DMS 273 treated with DMSO at 0.1 percent for 48 hours (cell line): ENCODE results near the gene MAGEB6.
"Not testable (repeated sequence)": the region's sequence is repeated elsewhere in the genome, so short reads cannot be mapped to it uniquely, and the experiment has no call there.

Experiments used
- DNase-seq: peaks from one replicate; lab custom pipeline; 2025; lab: John Stamatoyannopoulos, UW

Gene MAGEB6, protein sequence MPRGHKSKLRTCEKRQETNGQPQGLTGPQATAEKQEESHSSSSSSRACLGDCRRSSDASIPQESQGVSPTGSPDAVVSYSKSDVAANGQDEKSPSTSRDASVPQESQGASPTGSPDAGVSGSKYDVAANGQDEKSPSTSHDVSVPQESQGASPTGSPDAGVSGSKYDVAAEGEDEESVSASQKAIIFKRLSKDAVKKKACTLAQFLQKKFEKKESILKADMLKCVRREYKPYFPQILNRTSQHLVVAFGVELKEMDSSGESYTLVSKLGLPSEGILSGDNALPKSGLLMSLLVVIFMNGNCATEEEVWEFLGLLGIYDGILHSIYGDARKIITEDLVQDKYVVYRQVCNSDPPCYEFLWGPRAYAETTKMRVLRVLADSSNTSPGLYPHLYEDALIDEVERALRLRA

DNA sequence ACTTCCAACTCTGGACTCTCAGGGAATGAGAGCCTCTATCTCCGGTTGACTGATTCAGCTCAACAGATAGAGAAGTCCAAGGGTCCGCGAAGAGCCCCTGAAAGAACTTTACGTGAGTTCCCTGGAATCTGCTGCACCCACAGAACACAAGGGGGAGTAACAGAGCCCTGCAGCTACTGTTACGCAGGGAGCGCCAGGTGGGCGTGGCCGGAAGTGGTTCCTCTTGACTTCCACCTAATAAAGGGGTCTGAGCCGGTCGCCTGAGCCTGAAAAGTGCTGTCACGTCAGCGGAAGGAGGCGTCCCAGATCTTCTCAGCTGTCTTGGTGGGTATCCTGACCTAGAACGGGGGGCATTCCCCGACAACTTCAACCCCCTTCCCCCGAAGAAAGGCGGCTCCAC, at the start of gene MAGEB6:
Gene MAGEB6 (plus strand): TSS at position 237 of the 400 bp plus-strand sequence. CDS start 1,407 bp downstream, outside the sequence.
- DNase-seq, result no peak

DNA sequence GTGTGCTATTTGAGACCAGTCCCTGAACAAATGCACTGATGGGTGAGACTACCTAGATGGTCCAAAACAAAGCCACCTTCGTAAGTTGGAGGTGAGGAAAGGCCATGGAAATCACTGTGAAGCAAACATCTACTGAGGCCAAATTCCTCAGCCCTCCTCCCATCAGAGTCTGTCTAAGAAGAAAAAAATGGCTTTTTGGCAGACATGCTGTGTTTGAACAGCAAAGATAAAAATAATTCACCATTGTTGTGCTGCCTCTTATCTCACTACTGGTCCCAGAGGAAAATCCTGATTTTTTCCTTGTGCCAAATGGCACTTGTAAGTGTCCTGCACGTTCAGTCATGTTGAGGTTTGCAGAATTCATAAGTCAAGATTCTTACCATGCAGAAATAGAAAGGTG, 46.2 kb upstream of the MAGEB6 start:
- no peak for DNase-seq

DNA sequence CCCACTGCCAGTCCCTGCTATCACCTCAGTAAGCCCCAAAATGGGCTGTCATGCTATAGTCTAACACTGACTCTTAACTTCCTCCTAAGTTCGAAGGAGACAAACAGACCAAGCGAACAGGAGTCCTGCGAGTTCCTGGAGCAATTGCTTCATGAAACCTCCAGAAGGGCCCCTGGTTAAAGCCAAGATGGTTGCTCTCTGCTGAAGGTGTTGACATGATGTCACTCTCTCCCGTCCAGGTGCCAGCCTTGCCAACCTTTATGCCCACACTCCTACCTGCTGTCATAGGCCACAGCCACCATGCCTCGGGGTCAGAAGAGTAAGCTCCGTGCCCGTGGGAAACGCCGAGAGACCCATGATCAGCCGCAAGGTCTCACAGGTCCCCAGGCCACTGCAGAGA, 31.9 kb upstream of the MAGEB6 start, which contains the start of gene MAGEB6B:
Gene MAGEB6B (plus strand): TSS at position 301 of the 400 bp plus-strand sequence. CDS start 0 bp downstream, at position 301.
- no peak for DNase-seq

DNA sequence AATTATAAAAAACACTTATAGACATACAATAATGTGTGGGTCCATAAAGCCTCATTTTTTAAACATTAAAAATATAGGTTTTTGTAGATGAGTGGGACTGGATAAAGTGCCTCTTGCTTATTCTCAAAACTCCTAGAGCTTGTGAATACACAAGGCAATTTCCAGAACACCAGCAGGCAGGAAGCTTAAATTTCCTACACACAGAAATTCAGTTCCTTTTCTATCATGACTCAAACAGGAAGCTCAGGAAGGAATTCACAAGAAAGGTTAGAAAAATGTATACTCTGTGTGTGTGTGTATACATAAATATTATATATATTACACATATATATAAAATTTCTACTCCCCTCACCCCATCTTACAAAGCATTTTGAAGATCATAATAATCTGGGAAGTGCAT, 11.3 kb downstream of the MAGEB6 start:
- no peak for DNase-seq

DNA sequence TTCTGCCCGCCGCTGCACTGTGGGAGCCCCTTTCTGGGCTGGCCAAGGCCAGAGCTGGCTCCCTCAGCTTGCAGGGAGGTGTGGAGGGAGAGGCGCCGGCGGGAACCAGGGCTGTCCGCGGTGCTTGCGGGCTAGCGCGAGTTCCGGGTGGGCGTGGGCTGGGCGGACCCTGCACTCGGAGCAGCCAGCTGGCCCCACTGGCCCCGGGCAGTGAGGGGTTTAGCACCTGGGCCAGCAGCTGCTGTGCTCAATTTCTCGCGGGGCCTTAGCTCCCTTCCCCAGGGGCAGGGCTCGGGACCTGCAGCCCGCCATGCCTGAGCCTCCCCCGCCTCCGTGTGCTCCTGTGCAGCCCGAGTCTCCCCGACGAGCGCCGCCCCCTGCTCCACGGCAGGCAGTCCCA, 12.5 kb downstream of the MAGEB6 start:
- DNase-seq, result not testable (repeated sequence)

DNA sequence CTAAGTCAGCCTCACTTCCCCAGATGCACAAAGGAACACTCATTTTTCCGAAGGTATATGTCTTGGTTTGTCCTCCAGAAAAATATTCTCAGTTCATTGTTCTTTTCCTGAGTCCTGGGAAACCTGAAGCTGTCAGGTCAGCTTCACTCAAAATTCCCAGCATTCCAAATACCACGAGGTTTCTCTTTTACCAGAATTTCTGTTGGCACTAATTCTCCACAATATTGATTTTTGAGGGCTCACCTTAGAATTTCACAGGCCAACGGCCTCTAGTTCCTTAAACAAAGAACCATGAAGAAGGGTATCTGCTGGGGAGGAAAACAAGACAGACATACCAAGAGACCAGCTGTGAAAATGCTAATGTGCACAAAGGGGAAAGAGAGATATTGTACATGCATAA, 15.8 kb downstream of the MAGEB6 start:
- no peak for DNase-seq

DNA sequence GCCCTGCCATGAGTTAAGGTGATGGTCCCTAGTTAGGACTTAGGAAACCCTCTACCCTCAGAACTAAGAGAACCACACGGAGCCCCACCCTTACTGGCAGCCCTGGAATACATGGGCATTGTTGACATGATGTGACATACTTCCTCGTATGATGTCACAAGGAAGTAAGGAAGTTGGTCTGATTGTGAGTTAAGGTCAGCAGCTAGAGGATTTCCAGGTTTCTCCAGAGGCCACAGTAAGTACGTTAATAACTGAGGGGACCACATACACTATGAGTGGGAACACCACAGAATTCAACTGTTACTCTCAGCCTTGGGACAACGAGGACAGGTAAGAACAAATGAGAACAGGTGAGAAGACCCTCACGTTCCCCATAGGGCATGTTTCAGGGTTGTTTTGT, 23.6 kb downstream of the MAGEB6 start, which contains the start of gene MAGEB5:
Gene MAGEB5 (plus strand): TSS at position 301 of the 400 bp plus-strand sequence. CDS start 1,133 bp downstream, outside the sequence.
- DNase-seq, result no peak

DNA sequence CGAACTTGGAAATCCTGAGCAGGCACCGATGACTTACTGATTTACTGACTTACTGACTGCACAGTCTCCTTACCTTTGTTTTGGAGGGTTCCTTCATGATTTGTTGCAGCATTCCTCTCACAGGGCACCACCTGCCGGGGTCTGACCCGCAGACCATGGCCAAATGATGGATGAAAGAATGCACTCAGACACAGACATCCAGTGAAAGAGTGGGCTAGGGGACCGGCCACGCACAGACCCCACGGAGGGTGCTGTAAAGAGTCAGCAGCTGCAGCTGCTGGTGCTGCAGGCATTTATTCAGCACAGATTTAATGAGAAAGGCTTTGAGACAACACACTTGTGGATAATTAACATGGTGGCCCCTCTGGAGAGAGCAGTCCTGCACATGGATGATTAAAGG, 27.1 kb downstream of the MAGEB6 start:
- DNase-seq, result no peak

DNA sequence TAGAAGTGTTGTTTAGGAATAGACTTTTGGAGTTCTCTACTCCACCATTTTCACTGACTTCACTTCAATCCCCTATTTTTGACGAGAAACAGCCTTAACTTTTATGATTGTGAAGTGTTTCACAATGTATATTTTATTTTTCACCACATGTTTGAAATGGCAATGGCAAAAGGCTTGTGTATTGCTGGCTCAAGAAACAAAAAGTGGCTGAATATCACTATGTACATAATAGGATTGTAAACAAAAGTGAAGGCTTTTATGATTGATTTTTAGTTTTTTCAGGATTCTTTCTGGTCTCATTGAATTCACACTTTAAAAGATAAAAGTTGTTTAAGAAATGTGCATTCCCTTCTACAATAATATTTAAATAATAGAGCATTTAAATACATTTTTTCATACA, 41.9 kb downstream of the MAGEB6 start:
- no peak for DNase-seq
